Smooth muscle cell (in vitro differentiated cells): ENCODE data around the gene VTN. TPM values are rescaled to one million over a fixed set of nuclear protein-coding genes. Genes with fewer than 3 reads are reported as not detected.

Experiments used
- DNase-seq: peaks from one replicate; lab custom pipeline; 2025; ENCODE audit not compliant: unreplicated experiment; lab: John Stamatoyannopoulos, UW
- H2AFZ ChIP-seq: fragments of 200-600 bp; sonication (generic); 2 replicates; pipeline ENCODE4 v1.6.0; 2016; ENCODE audit warnings: antibody characterized with exemption, low read depth, mild to moderate bottlenecking
- H3F3A ChIP-seq: fragments of 200-600 bp; sonication (generic); 2 replicates; pipeline ENCODE4 v1.6.0; 2017; ENCODE audit warnings: antibody characterized with exemption, low read depth
- H3K27ac ChIP-seq: fragments of 200-600 bp; sonication (generic); 2 replicates; pipeline ENCODE4 v1.5.1; 2016; ENCODE audit warnings: low read depth, mild to moderate bottlenecking
- H3K27me3 ChIP-seq: fragments of 200-600 bp; sonication (generic); 2 replicates; pipeline ENCODE4 v1.6.1; 2016; ENCODE audit warnings: low read depth, mild to moderate bottlenecking
- H3K36me3 ChIP-seq: fragments of 200-600 bp; sonication (generic); 2 replicates; pipeline ENCODE4 v1.5.1; 2016; ENCODE audit warnings: low read depth
- H3K4me1 ChIP-seq: fragments of 200-600 bp; sonication (generic); 2 replicates; pipeline ENCODE4 v1.5.1; 2016; ENCODE audit warnings: low read depth
- H3K4me2 ChIP-seq: fragments of 200-600 bp; sonication (generic); 2 replicates; pipeline ENCODE4 v1.6.0; 2016; ENCODE audit warnings: mild to moderate bottlenecking
- H3K4me3 ChIP-seq: fragments of 200-600 bp; sonication (generic); 2 replicates; pipeline ENCODE4 v1.5.1; 2016; ENCODE audit warnings: mild to moderate bottlenecking
- H3K79me2 ChIP-seq: fragments of 200-600 bp; sonication (generic); 2 replicates; pipeline ENCODE4 v1.6.0; 2016; ENCODE audit warnings: low read depth, mild to moderate bottlenecking
- H3K9ac ChIP-seq: fragments of 200-600 bp; sonication (generic); 2 replicates; pipeline ENCODE4 v1.6.0; 2016; ENCODE audit warnings: low read depth
- H3K9me3 ChIP-seq: fragments of 200-600 bp; sonication (generic); replicated peaks from 2 replicates; pipeline ENCODE4 v1.5.1; 2016; ENCODE audit warnings: low read depth
- H4K20me1 ChIP-seq: fragments of 200-600 bp; sonication (generic); 2 replicates; pipeline ENCODE4 v1.6.0; 2016; ENCODE audit warnings: low read depth
- WGBS: methylation state at CpG from one replicate; pipeline ENCODE4 v1.1.7; 2016; ENCODE audit warnings: low lambda C conversion rate; 5-methylcytosine and 5-hydroxymethylcytosine counted together
- polyA plus RNA-seq: library from polyadenylated mRNA; unstranded; fragments of >200 nt; fragmentation: Nextera tagmentation; extraction: Ambion mirVana; gene quantifications from 2 replicates; pipeline ENCODE4 v1.2.1, GENCODE V29; 2016
- total RNA-seq: library from RNA; depleted of rRNA; stranded (reverse); fragments of >200 nt; gene quantifications from 2 replicates; pipeline ENCODE4 v1.2.3, GENCODE V29; 2014
- TF ChIP-seq, protein P1 (sequence below): fragments of 200-600 bp; sonication (generic); IDR thresholded peaks from 2 replicates; pipeline ENCODE4 v1.5.1; 2017; ENCODE audit warnings: borderline replicate concordance, mild to moderate bottlenecking, antibody characterized with exemption; ENCODE audit not compliant: insufficient read depth, poor library complexity, severe bottlenecking

Gene VTN
- total and polyA plus RNA-seq, 2 experiments from 2014 or later: 60.3 to 90.3 TPM

DNA sequence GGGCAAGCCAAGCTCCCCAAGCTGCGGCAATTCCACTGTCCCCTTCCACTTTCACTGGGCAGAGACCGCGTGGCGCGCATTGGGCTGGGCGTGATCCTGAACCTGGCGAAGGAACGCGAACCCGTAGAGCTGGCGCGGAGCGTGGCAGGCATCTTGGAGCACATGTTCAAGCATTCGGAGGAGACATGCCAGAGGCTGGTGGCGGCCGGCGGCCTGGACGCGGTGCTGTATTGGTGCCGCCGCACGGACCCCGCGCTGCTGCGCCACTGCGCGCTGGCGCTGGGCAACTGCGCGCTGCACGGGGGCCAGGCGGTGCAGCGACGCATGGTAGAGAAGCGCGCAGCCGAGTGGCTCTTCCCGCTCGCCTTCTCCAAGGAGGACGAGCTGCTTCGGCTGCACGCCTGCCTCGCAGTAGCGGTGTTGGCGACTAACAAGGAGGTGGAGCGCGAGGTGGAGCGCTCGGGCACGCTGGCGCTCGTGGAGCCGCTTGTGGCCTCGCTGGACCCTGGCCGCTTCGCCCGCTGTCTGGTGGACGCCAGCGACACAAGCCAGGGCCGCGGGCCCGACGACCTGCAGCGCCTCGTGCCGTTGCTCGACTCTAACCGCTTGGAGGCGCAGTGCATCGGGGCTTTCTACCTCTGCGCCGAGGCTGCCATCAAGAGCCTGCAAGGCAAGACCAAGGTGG is 11.2 kb upstream of the VTN start:
- Histone ChIP-seq H4K20me1 (peaks cover 75% of the 10 kb centered on the region), H3F3A (no peaks in the 10 kb centered on the region), H3K27ac (no peak overlapping the region), H3K4me1 (no peaks in the 10 kb centered on the region), H2AFZ (no peak overlapping the region), H3K9me3 (no peaks in the 10 kb centered on the region), H3K27me3 (peaks cover 27% of the 10 kb centered on the region), H3K4me3 (peak overlapping the region; percentile 10), H3K9ac (no peak overlapping the region), H3K4me2 (peak overlapping the region; percentile 68), H3K36me3 (no peaks in the 10 kb centered on the region), H3K79me2 (no peaks in the 10 kb centered on the region)
- TF ChIP-seq, protein P1, sequence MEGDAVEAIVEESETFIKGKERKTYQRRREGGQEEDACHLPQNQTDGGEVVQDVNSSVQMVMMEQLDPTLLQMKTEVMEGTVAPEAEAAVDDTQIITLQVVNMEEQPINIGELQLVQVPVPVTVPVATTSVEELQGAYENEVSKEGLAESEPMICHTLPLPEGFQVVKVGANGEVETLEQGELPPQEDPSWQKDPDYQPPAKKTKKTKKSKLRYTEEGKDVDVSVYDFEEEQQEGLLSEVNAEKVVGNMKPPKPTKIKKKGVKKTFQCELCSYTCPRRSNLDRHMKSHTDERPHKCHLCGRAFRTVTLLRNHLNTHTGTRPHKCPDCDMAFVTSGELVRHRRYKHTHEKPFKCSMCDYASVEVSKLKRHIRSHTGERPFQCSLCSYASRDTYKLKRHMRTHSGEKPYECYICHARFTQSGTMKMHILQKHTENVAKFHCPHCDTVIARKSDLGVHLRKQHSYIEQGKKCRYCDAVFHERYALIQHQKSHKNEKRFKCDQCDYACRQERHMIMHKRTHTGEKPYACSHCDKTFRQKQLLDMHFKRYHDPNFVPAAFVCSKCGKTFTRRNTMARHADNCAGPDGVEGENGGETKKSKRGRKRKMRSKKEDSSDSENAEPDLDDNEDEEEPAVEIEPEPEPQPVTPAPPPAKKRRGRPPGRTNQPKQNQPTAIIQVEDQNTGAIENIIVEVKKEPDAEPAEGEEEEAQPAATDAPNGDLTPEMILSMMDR: peak; percentile 34
- 28% methylated on average over 71 of the region's 72 CpGs for WGBS
- no peak for DNase-seq

DNA sequence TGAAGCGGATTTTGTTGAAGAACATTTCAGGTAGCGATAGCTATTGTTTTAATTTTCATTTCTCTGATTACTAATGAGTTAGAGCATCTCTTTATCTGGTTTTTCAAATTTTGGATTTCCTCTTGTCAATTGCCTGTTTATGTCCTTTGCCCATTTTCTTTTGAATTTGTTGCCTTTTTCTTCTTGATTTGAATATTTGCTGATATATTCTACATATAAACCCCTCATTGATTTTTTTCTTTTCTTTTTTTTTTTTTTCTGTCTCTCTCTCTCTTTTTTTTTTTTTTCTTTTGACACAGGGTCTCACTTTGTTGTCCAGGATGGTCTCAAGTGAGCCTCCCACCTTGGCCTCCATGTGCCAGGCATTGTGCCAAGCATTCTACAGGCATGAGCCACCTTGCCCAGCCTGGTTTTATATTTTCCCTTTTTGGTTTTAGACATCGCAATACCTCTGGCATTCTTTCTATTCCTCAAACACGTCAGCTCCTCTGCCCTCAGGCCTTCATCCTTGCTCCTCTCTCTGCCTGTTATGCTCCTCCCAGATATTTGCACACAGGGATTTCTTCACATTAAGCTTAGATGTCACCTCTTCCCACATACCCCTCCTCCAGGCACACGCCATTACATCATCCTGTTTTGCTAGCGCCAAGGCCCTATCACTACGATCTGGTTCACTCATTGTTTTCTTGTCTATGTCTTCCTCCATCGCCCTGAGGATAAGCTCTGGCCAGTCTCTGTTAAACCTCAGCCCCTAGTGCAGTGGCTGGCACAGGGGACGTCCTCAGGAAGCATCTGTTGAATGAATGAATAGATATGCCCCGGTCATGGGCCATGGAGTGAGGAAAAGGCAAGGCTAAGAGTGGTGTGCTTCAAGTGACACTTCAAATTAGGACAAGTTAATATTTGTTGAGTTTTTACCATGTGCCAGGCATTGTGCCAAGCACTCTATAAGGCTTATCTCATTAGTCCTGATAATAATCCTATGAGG is 10.0 kb upstream of the VTN start:
- TF ChIP-seq, protein P1: no peak
- DNase-seq: no peak
- Histone ChIP-seq H3K4me3 (no peak overlapping the region), H4K20me1 (peaks cover 80% of the 10 kb centered on the region), H3K9me3 (no peaks in the 10 kb centered on the region), H3K4me1 (no peaks in the 10 kb centered on the region), H3K9ac (no peak overlapping the region), H3K4me2 (peak overlapping the region; percentile 21), H3K27me3 (peaks cover 27% of the 10 kb centered on the region), H3K79me2 (no peaks in the 10 kb centered on the region), H3K27ac (no peak overlapping the region), H3K36me3 (no peaks in the 10 kb centered on the region), H2AFZ (no peak overlapping the region), H3F3A (no peaks in the 10 kb centered on the region)
- 65% methylated on average over 10 of the region's 10 CpGs for WGBS

DNA sequence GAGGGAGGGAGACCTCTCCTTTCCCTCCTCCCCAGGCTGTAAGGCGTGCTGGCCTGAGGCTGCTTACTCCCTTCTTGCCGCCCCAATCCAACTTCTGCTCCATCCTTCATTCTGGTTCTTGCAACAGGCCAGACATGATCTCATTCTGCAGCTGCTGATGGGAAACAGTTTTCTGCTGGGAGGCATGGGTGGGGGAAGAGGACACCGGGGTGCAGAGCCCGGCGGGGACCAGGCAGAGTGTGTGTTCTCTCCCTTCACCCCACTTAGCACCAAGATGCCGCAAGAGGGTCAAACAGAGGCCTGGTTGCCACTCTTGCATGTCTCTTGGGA is 2.8 kb upstream of the VTN start:
- Histone ChIP-seq H2AFZ (no peak overlapping the region), H3K4me1 (peaks cover 20% of the 10 kb centered on the region), H3K79me2 (peaks cover 19% of the 10 kb centered on the region), H3K36me3 (no peaks in the 10 kb centered on the region), H3F3A (peaks cover 5% of the 10 kb centered on the region), H3K9ac (no peak overlapping the region), H3K27ac (no peak overlapping the region), H3K4me3 (peak overlapping the region; percentile 68), H3K9me3 (no peaks in the 10 kb centered on the region), H4K20me1 (peaks cover 49% of the 10 kb centered on the region), H3K4me2 (peak overlapping the region; percentile 94), H3K27me3 (no peaks in the 10 kb centered on the region)
- 89% methylated on average over 6 of the region's 6 CpGs for WGBS
- DNase-seq: no peak
- TF ChIP-seq, protein P1: no peak
